Activated CD4-positive, alpha-beta memory T cell treated with anti-CD3 and anti-CD28 coated beads for 36 hours (primary cell): ENCODE measurements around the gene HES5. TPM values are rescaled to one million over a fixed set of nuclear protein-coding genes. Genes with fewer than 3 reads are reported as not detected.

Experiments used
- CTCF ChIA-PET: fragments of 350-600 bp; sonication (Branson Sonifier 250); formaldehyde crosslinking; loops from one replicate; lab custom pipeline; 2021; ENCODE audit warnings: antibody characterized with exemption, inconsistent platforms; lab: Charles Lee
- POLR2A ChIA-PET: fragments of 350-600 bp; sonication (Branson Sonifier 250); formaldehyde crosslinking; loops from one replicate; lab custom pipeline; 2021; ENCODE audit warnings: antibody characterized with exemption; lab: Charles Lee
- DNase-seq: peaks from one replicate; pipeline ENCODE4 v3.0.0-alpha.2; 2020
- H3K27ac Mint-ChIP-seq: one replicate; pipeline ENCODE4 v1.8.0; 2021; ENCODE audit warnings: mixed read lengths
- H3K27me3 Mint-ChIP-seq: one replicate; pipeline ENCODE4 v1.8.0; 2021; ENCODE audit warnings: mixed read lengths
- H3K36me3 Mint-ChIP-seq: one replicate; pipeline ENCODE4 v1.8.0; 2021; ENCODE audit warnings: mixed read lengths
- H3K4me1 Mint-ChIP-seq: one replicate; pipeline ENCODE4 v1.8.0; 2021; ENCODE audit warnings: low read depth, mixed read lengths
- H3K4me3 Mint-ChIP-seq: one replicate; pipeline ENCODE4 v1.8.0; 2021; ENCODE audit warnings: mild to moderate bottlenecking, mixed read lengths
- H3K9me3 Mint-ChIP-seq: one replicate; pipeline ENCODE4 v1.8.0; 2021; ENCODE audit warnings: mixed read lengths
- intact Hi-C: fragments of 100-400 bp; cut with micrococcal nuclease; formaldehyde crosslinking; loops from one replicate; pipeline ENCODE4 v1.15.1; 2023
- total RNA-seq, 2 experiments: library from RNA; stranded (reverse); gene quantifications; one replicate each; pipeline ENCODE4 v1.2.3, GENCODE V29; 2021

HES5 gene
- total RNA-seq, 2 experiments from 2014 or later: 0.17 TPM; not detected in 1

- DNase-seq: no peak
- H3K9me3 Mint-ChIP-seq: no peaks in the 10 kb centered on the region
- intact Hi-C loops: no loop called here
- POLR2A ChIA-PET: interaction anchor here (0.6 kb wide), 1 partner anchor 9 kb away, joined by 4 read pairs; no protein-coding TSS in a partner anchor
- no peak overlapping the region for H3K4me3 Mint-ChIP-seq
- H3K27ac Mint-ChIP-seq: no peak overlapping the region
- no peaks in the 10 kb centered on the region for H3K36me3 Mint-ChIP-seq
- H3K27me3 Mint-ChIP-seq: no peaks in the 10 kb centered on the region
- H3K4me1 Mint-ChIP-seq: peaks cover 2% of the 10 kb centered on the region
- CTCF ChIA-PET: interaction anchor here (0.6 to 1.7 kb wide), 2 partner anchors 23 to 59 kb away, joined by 5 to 8 read pairs; no protein-coding TSS in a partner anchor
These were observed 8.3 kb upstream of the HES5 start for GRCh38 chr1:2538376-2538775.

- H3K36me3 Mint-ChIP-seq: no peaks in the 10 kb centered on the region
- DNase-seq: no peak
- ChIA-PET POLR2A (interaction anchor here (0.6 kb wide), 1 partner anchor 8 kb away, joined by 4 read pairs; no protein-coding TSS in a partner anchor), CTCF (interaction anchor here (0.6 kb wide), 1 partner anchor 59 kb away, joined by 5 read pairs; no protein-coding TSS in a partner anchor)
- no peaks in the 10 kb centered on the region for H3K9me3 Mint-ChIP-seq
- peaks cover 2% of the 10 kb centered on the region for H3K4me1 Mint-ChIP-seq
- H3K27me3 Mint-ChIP-seq: no peaks in the 10 kb centered on the region
- intact Hi-C loops: no loop called here
- H3K27ac Mint-ChIP-seq: no peak overlapping the region
- no peak overlapping the region for H3K4me3 Mint-ChIP-seq
These were observed 7.7 kb upstream of the HES5 start for GRCh38 chr1:2537784-2538115.

GRCh38 chr1:2535981-2536380 is 5.9 kb upstream of the HES5 start:
- Mint-ChIP-seq H3K27ac (no peak overlapping the region), H3K4me1 (peaks cover under 1% of the 10 kb centered on the region), H3K4me3 (no peak overlapping the region), H3K27me3 (peaks cover 6% of the 10 kb centered on the region), H3K9me3 (no peaks in the 10 kb centered on the region), H3K36me3 (no peaks in the 10 kb centered on the region)
- no peak for DNase-seq
- intact Hi-C loops: no loop called here
- CTCF ChIA-PET: no interaction called here
- POLR2A ChIA-PET: no interaction called here

- Mint-ChIP-seq H3K27ac (no peak overlapping the region), H3K36me3 (no peaks in the 10 kb centered on the region), H3K4me1 (peaks cover 3% of the 10 kb centered on the region), H3K27me3 (peaks cover 8% of the 10 kb centered on the region), H3K9me3 (no peaks in the 10 kb centered on the region), H3K4me3 (no peak overlapping the region)
- intact Hi-C loops: no loop called here
- POLR2A ChIA-PET: interaction anchor here (0.6 kb wide), 1 partner anchor 20 kb away, joined by 5 read pairs; no protein-coding TSS in a partner anchor
- DNase-seq: no peak
- CTCF ChIA-PET: no interaction called here
These were observed 5.4 kb upstream of the HES5 start for GRCh38 chr1:2535455-2535854.

GRCh38 chr1:2534687-2535441 is 4.8 kb upstream of the HES5 start:
- Mint-ChIP-seq H3K27me3 (peaks cover 8% of the 10 kb centered on the region), H3K4me3 (no peak overlapping the region), H3K4me1 (peaks cover 3% of the 10 kb centered on the region), H3K27ac (no peak overlapping the region), H3K36me3 (no peaks in the 10 kb centered on the region), H3K9me3 (no peaks in the 10 kb centered on the region)
- ChIA-PET POLR2A (interaction anchor here (0.6 kb wide), 1 partner anchor 21 kb away, joined by 5 read pairs; no protein-coding TSS in a partner anchor), CTCF (no interaction called here)
- intact Hi-C loops: no loop called here
- DNase-seq: no peak

- Mint-ChIP-seq H3K9me3 (no peaks in the 10 kb centered on the region), H3K27me3 (peaks cover 8% of the 10 kb centered on the region), H3K4me3 (no peak overlapping the region), H3K36me3 (no peaks in the 10 kb centered on the region), H3K4me1 (peaks cover 3% of the 10 kb centered on the region), H3K27ac (no peak overlapping the region)
- no peak for DNase-seq
- intact Hi-C loops: no loop called here
- ChIA-PET POLR2A (interaction anchor here (0.9 kb wide), 1 partner anchor 13 kb away, joined by 4 read pairs; no protein-coding TSS in a partner anchor), CTCF (no interaction called here)
These were observed 4.2 kb upstream of the HES5 start for GRCh38 chr1:2534315-2534686.

GRCh38 chr1:2533365-2533764 is 3.3 kb upstream of the HES5 start:
- CTCF ChIA-PET: interaction anchor here (1.3 kb wide), 1 partner anchor 14 kb away, joined by 3 read pairs; no protein-coding TSS in a partner anchor

GRCh38 chr1:2532485-2533160 is 2.6 kb upstream of the HES5 start:
- Mint-ChIP-seq H3K27ac (no peak overlapping the region), H3K36me3 (no peaks in the 10 kb centered on the region), H3K4me3 (no peak overlapping the region), H3K27me3 (peaks cover 8% of the 10 kb centered on the region), H3K4me1 (peaks cover 9% of the 10 kb centered on the region), H3K9me3 (no peaks in the 10 kb centered on the region)
- CTCF ChIA-PET: interaction anchor here (1.3 kb wide), 1 partner anchor 15 kb away, joined by 3 read pairs; no protein-coding TSS in a partner anchor
- intact Hi-C loops: no loop called here
- POLR2A ChIA-PET: interaction anchor here (0.6 kb wide), 1 partner anchor 8 kb away, joined by 3 read pairs; no protein-coding TSS in a partner anchor
- DNase-seq: no peak

More at GRCh38 chr1:2533365-2533764, 3.3 kb upstream of the HES5 start:
- Mint-ChIP-seq H3K36me3 (no peaks in the 10 kb centered on the region), H3K27me3 (peaks cover 8% of the 10 kb centered on the region), H3K9me3 (no peaks in the 10 kb centered on the region), H3K27ac (no peak overlapping the region), H3K4me1 (peaks cover 9% of the 10 kb centered on the region), H3K4me3 (no peak overlapping the region)
- POLR2A ChIA-PET: interaction anchor here (0.6 to 0.9 kb wide), 2 partner anchors 9 to 14 kb away, joined by 3 to 4 read pairs; no protein-coding TSS in a partner anchor
- DNase-seq: no peak
- intact Hi-C loops: no loop called here

- no peak overlapping the region for H3K4me3 Mint-ChIP-seq
- H3K27me3 Mint-ChIP-seq: peaks cover 9% of the 10 kb centered on the region
- CTCF ChIA-PET: interaction anchor here (0.7 to 1.4 kb wide), 3 partner anchors 9 to 23 kb away, joined by 3 to 5 read pairs (median 3); no protein-coding TSS in a partner anchor
- no peak for DNase-seq
- intact Hi-C loops: no loop called here
- no peak overlapping the region for H3K27ac Mint-ChIP-seq
- no peaks in the 10 kb centered on the region for H3K36me3 Mint-ChIP-seq
- peaks cover 17% of the 10 kb centered on the region for H3K4me1 Mint-ChIP-seq
- no peaks in the 10 kb centered on the region for H3K9me3 Mint-ChIP-seq
- POLR2A ChIA-PET: interaction anchor here (1.0 to 3.4 kb wide), 4 partner anchors 14 to 57 kb away, joined by 3 to 16 read pairs (median 4); no protein-coding TSS in a partner anchor
These were observed 674 bp upstream of the HES5 start for GRCh38 chr1:2530513-2531361.

GRCh38 chr1:2528966-2529783 is 888 bp downstream of the HES5 start:
- no peaks in the 10 kb centered on the region for H3K9me3 Mint-ChIP-seq
- POLR2A ChIA-PET: interaction anchor here (0.5 to 3.4 kb wide), 5 partner anchors 9 to 599 kb away, joined by 3 to 16 read pairs (median 4); no protein-coding TSS in a partner anchor
- intact Hi-C loops: no loop called here
- no peaks in the 10 kb centered on the region for H3K36me3 Mint-ChIP-seq
- DNase-seq: peak; percentile 58
- peaks cover 9% of the 10 kb centered on the region for H3K27me3 Mint-ChIP-seq
- peak overlapping the region; percentile 50 for H3K4me3 Mint-ChIP-seq
- CTCF ChIA-PET: interaction anchor here (0.8 to 2.4 kb wide), 5 partner anchors 10 to 138 kb away, joined by 3 to 10 read pairs (median 3); partner anchors contain the start of genes MORN1 and RER1
- H3K4me1 Mint-ChIP-seq: peaks cover 28% of the 10 kb centered on the region
- H3K27ac Mint-ChIP-seq: no peak overlapping the region
